Measurements from ENCODE around the gene TRABD.

GRCh38 chr22:50190182-50190940 is 4.6 kb downstream of the TRABD start:
- TF ChIP-seq CTCF (conservative IDR thresholded peaks at IDR 0.05; ENCODE audit: low read length) (peak; percentile 52), EZH2phosphoT487 (IDR thresholded peaks at IDR 0.05; ENCODE audit: borderline replicate concordance) (no peak)

Data from Loucy (cell line).